Activated CD8-positive, alpha-beta T cell treated with anti-CD3 and anti-CD28 coated beads for 36 hours (primary cell): ENCODE data around the gene CYP4F3. TPM values are rescaled to one million over a fixed set of nuclear protein-coding genes. Genes with fewer than 3 reads are reported as not detected.
"Not testable (repeated sequence)": the region's sequence is repeated elsewhere in the genome, so short reads cannot be mapped to it uniquely, and the experiment has no call there.

Experiments
- ATAC-seq: fragments of 200-7000 bp; cut with Tn5 transposase; one replicate; pipeline ENCODE4 v1.10.0; 2021; ENCODE audit warnings: mild to moderate bottlenecking, moderate library complexity
- CTCF ChIA-PET: fragments of 350-600 bp; sonication (Branson Sonifier 250); formaldehyde crosslinking; loops from one replicate; lab custom pipeline; 2021; ENCODE audit warnings: antibody characterized with exemption; lab: Charles Lee
- POLR2A ChIA-PET: fragments of 350-600 bp; sonication (Branson Sonifier 250); formaldehyde crosslinking; loops from one replicate; lab custom pipeline; 2021; ENCODE audit warnings: antibody characterized with exemption; lab: Charles Lee
- DNase-seq: peaks from one replicate; pipeline ENCODE4 v3.0.0-alpha.2; 2020
- H3K27ac Mint-ChIP-seq: one replicate; pipeline ENCODE4 v1.8.0; 2021; ENCODE audit warnings: mild to moderate bottlenecking, mixed read lengths
- H3K27me3 Mint-ChIP-seq: one replicate; pipeline ENCODE4 v1.8.0; 2021; ENCODE audit warnings: mixed read lengths
- H3K36me3 Mint-ChIP-seq: one replicate; pipeline ENCODE4 v1.8.0; 2021; ENCODE audit warnings: low read depth, mixed read lengths
- H3K4me1 Mint-ChIP-seq: one replicate; pipeline ENCODE4 v1.8.0; 2021; ENCODE audit warnings: low read depth, mixed read lengths
- H3K4me3 Mint-ChIP-seq: one replicate; pipeline ENCODE4 v1.8.0; 2021; ENCODE audit warnings: mild to moderate bottlenecking, moderate library complexity, mixed read lengths
- H3K9me3 Mint-ChIP-seq: one replicate; pipeline ENCODE4 v1.8.0; 2021; ENCODE audit warnings: mixed read lengths
- CTCF ChIP-seq: fragments of 200-600 bp; IDR thresholded peaks from one replicate; pipeline ENCODE4 v1.8.0; 2022; ENCODE audit warnings: antibody characterized with exemption, mild to moderate bottlenecking
- intact Hi-C: fragments of 100-400 bp; cut with micrococcal nuclease; formaldehyde crosslinking; loops from one replicate; pipeline ENCODE4 v1.10.0; 2022
- total RNA-seq, 2 experiments: library from RNA; stranded (reverse); gene quantifications; one replicate each; pipeline ENCODE4 v1.2.3, GENCODE V29; 2021

Gene CYP4F3
- total RNA-seq: under 1 TPM; 0.16 TPM

- POLR2A ChIA-PET: no interaction called here
- H3K27ac Mint-ChIP-seq: no peak within 1 kb of the TSS
- H3K9me3 Mint-ChIP-seq: no peaks in the 10 kb centered on the region
- no peak within 1 kb of the TSS for H3K4me3 Mint-ChIP-seq
- peaks cover 2% of the 10 kb centered on the region for H3K27me3 Mint-ChIP-seq
- no peaks in the 10 kb centered on the region for H3K4me1 Mint-ChIP-seq
- H3K36me3 Mint-ChIP-seq: no peaks in the 10 kb centered on the region
- intact Hi-C loops: no loop called here
- TF ChIP-seq CTCF: no peak
- ATAC-seq (no peak), DNase-seq (no peak)
- CTCF ChIA-PET: interaction anchor here (2.3 kb wide), 1 partner anchor 11 kb away, joined by 4 read pairs; no protein-coding TSS in a partner anchor
Measured at GRCh38 chr19:15640294-15640903, at the start of gene CYP4F3. Gene CYP4F3, plus strand, starts transcription at chr19:15640897. Its CDS starts 519 bp downstream, at chr19:15641416.

- TF ChIP-seq CTCF: no peak
- intact Hi-C loops: no loop called here
- no peak for ATAC-seq
- DNase-seq: no peak
- Mint-ChIP-seq H3K36me3 (no peaks in the 10 kb centered on the region), H3K4me3 (no peak overlapping the region), H3K9me3 (peaks cover 4% of the 10 kb centered on the region), H3K27ac (no peak overlapping the region), H3K4me1 (no peaks in the 10 kb centered on the region), H3K27me3 (peaks cover 32% of the 10 kb centered on the region)
- ChIA-PET CTCF (no interaction called here), POLR2A (no interaction called here)
Measured at GRCh38 chr19:15591796-15592195, 48.9 kb upstream of the CYP4F3 start.

- peaks cover 32% of the 10 kb centered on the region for H3K27me3 Mint-ChIP-seq
- H3K27ac Mint-ChIP-seq, H3K4me3 Mint-ChIP-seq, intact Hi-C loops, H3K9me3 Mint-ChIP-seq, ATAC-seq, DNase-seq, CTCF ChIA-PET, H3K4me1 Mint-ChIP-seq, H3K36me3 Mint-ChIP-seq, POLR2A ChIA-PET: not testable (repeated sequence)
Measured at GRCh38 chr19:15592506-15592905, 48.2 kb upstream of the CYP4F3 start.

- CTCF ChIA-PET, DNase-seq, H3K36me3 Mint-ChIP-seq, H3K4me1 Mint-ChIP-seq, H3K4me3 Mint-ChIP-seq, H3K27ac Mint-ChIP-seq, H3K9me3 Mint-ChIP-seq, POLR2A ChIA-PET, ATAC-seq, intact Hi-C loops: not testable (repeated sequence)
- peaks cover 32% of the 10 kb centered on the region for H3K27me3 Mint-ChIP-seq
Measured at GRCh38 chr19:15593766-15594165, 46.9 kb upstream of the CYP4F3 start.

- Mint-ChIP-seq H3K27ac (no peak overlapping the region), H3K4me1 (no peaks in the 10 kb centered on the region), H3K27me3 (peaks cover 30% of the 10 kb centered on the region), H3K4me3 (no peak overlapping the region), H3K36me3 (no peaks in the 10 kb centered on the region), H3K9me3 (peaks cover 8% of the 10 kb centered on the region)
- POLR2A ChIA-PET: no interaction called here
- intact Hi-C loops: no loop called here
- DNase-seq (no peak), ATAC-seq (no peak)
- CTCF ChIA-PET: no interaction called here
- no peak for TF ChIP-seq CTCF
Measured at GRCh38 chr19:15595069-15595468, 45.6 kb upstream of the CYP4F3 start.

- H3K36me3 Mint-ChIP-seq, H3K27me3 Mint-ChIP-seq, intact Hi-C loops, POLR2A ChIA-PET, H3K9me3 Mint-ChIP-seq, DNase-seq, H3K4me1 Mint-ChIP-seq, ATAC-seq, CTCF ChIA-PET, H3K4me3 Mint-ChIP-seq, H3K27ac Mint-ChIP-seq: not testable (repeated sequence)
Measured at GRCh38 chr19:15607978-15608925, 32.4 kb upstream of the CYP4F3 start.
